ENCODE results near the gene DNTT. TPM values are rescaled to one million over a fixed set of nuclear protein-coding genes. Genes with fewer than 3 reads are reported as not detected.

Gene DNTT
- polyA plus RNA-seq, 1 donor (not counting 4 experiments of a cell fraction or from before 2014, with no cell fraction given), result not detected

- Histone ChIP-seq H3K27me3 (ENCODE audit: control insufficient read depth, extremely low read depth, insufficient read depth, low read length) (no peaks in the 10 kb centered on the region), H3K27ac (ENCODE audit: control insufficient read depth, insufficient read depth, low read length) (no peak overlapping the region), H2AFZ (ENCODE audit: control insufficient read depth, low read length) (no peak overlapping the region), H3K9me3 (ENCODE audit: control insufficient read depth, low read depth, low read length) (no peaks in the 10 kb centered on the region), H3K79me2 (ENCODE audit: control insufficient read depth, insufficient read depth, low read length) (no peaks in the 10 kb centered on the region), H3K9ac (ENCODE audit: control insufficient read depth, extremely low read depth, insufficient read depth, low read length) (no peak overlapping the region), H3K4me1 (ENCODE audit: control insufficient read depth, extremely low read depth, insufficient read depth, low read length) (no peaks in the 10 kb centered on the region), H3K4me2 (ENCODE audit: control insufficient read depth, extremely low read depth, insufficient read depth, low read depth, low read length) (no peak overlapping the region), H3K36me3 (ENCODE audit: control insufficient read depth in 2 of 2, extremely low read depth in 1 of 2, insufficient read depth in 2 of 2, low read length in 2 of 2) (no peaks in the 10 kb centered on the region), H4K20me1 (ENCODE audit: control insufficient read depth, extremely low read depth, insufficient read depth, low read length) (no peaks in the 10 kb centered on the region), H3K4me3 (ENCODE audit: control insufficient read depth in 2 of 3, extremely low read depth in 1 of 3, insufficient read depth in 2 of 3, low read depth in 1 of 3, low read length in 3 of 3) (no peak overlapping the region), H3K9me1 (ENCODE audit: control insufficient read depth, extremely low read depth, insufficient read depth, low read length) (no peaks in the 10 kb centered on the region)
- dilution Hi-C loops (cut with MboI; ENCODE audit: extremely low pct_ligation_motif_present, low sequenced_read_pairs), result no loop called here
- no peak for FAIRE-seq
- no peak for DNase-seq (ENCODE audit: low read depth, low spot score)
- TF ChIP-seq EZH2 (IDR thresholded peaks at IDR 0.05; ENCODE audit: low read length) (no peak), CTCF (optimal IDR thresholded peaks at IDR 0.05 in 1 of 3, IDR thresholded peaks at IDR 0.05 in 1 of 3, conservative IDR thresholded peaks at IDR 0.05 in 1 of 3; ENCODE audit: extremely low read depth in 1 of 3, insufficient read depth in 2 of 3, low read length in 3 of 3) (no peak)
Observed at GRCh38 chr10:96310321-96310669, 6.1 kb downstream of the DNTT start.

DNA sequence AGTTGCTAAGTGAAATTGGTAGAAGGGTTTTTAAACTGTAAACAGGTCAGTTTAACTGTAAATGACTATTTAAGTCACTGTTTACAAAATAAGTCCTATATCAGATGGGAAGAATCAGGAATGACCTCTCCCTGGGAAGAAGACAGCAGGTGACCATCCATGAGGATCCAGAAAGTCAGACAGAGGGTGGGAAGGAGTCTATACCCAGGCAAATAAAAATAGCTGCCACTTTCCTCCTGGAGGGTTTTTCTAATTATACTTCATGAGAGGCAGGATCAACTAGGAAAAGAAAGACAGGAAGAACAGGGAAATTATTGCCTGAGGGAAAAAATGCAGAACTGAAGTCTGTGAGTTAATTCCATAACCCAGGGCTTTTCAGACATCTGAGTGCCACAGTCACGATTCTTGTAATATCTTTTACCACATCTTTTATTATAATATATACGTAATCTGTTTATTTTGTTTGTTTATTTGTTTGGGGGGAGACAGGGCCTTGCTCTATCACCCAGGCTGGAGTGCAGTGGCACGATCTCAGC lies 7.0 kb downstream of the DNTT start:
- TF ChIP-seq EZH2 (IDR thresholded peaks at IDR 0.05; ENCODE audit: low read length) (no peak), CTCF (optimal IDR thresholded peaks at IDR 0.05 in 1 of 3, IDR thresholded peaks at IDR 0.05 in 1 of 3, conservative IDR thresholded peaks at IDR 0.05 in 1 of 3; ENCODE audit: extremely low read depth in 1 of 3, insufficient read depth in 2 of 3, low read length in 3 of 3) (no peak)
- H3K9me1 ChIP-seq (ENCODE audit: control insufficient read depth, extremely low read depth, insufficient read depth, low read length), result no peaks in the 10 kb centered on the region
- H2AFZ ChIP-seq (ENCODE audit: control insufficient read depth, low read length), result no peak overlapping the region
- H3K36me3 ChIP-seq (ENCODE audit: control insufficient read depth in 2 of 2, extremely low read depth in 1 of 2, insufficient read depth in 2 of 2, low read length in 2 of 2), result no peaks in the 10 kb centered on the region
- FAIRE-seq (no peak), DNase-seq (ENCODE audit: low read depth, low spot score) (no peak)
- no peaks in the 10 kb centered on the region for H3K4me1 ChIP-seq (ENCODE audit: control insufficient read depth, extremely low read depth, insufficient read depth, low read length)
- no peaks in the 10 kb centered on the region for H3K9me3 ChIP-seq (ENCODE audit: control insufficient read depth, low read depth, low read length)
- no peaks in the 10 kb centered on the region for H3K79me2 ChIP-seq (ENCODE audit: control insufficient read depth, insufficient read depth, low read length)
- dilution Hi-C loops (cut with MboI; ENCODE audit: extremely low pct_ligation_motif_present, low sequenced_read_pairs), result no loop called here
- H3K27me3 ChIP-seq (ENCODE audit: control insufficient read depth, extremely low read depth, insufficient read depth, low read length), result no peaks in the 10 kb centered on the region
- H3K27ac ChIP-seq (ENCODE audit: control insufficient read depth, insufficient read depth, low read length), result no peak overlapping the region
- no peaks in the 10 kb centered on the region for H4K20me1 ChIP-seq (ENCODE audit: control insufficient read depth, extremely low read depth, insufficient read depth, low read length)
- no peak overlapping the region for H3K4me2 ChIP-seq (ENCODE audit: control insufficient read depth, extremely low read depth, insufficient read depth, low read depth, low read length)
- no peak overlapping the region for H3K9ac ChIP-seq (ENCODE audit: control insufficient read depth, extremely low read depth, insufficient read depth, low read length)
- no peak overlapping the region for H3K4me3 ChIP-seq (ENCODE audit: control insufficient read depth in 2 of 3, extremely low read depth in 1 of 3, insufficient read depth in 2 of 3, low read depth in 1 of 3, low read length in 3 of 3)
